HG03558 (cell line): Measurements from ENCODE around the gene ROR2.
"Not testable (repeated sequence)": the region's sequence is repeated elsewhere in the genome, so short reads cannot be mapped to it uniquely, and the experiment has no call there.

ENCODE experiments used
- ATAC-seq: cut with Tn5 transposase; IDR thresholded peaks from one replicate; pipeline ENCODE4 v1.9.1; 2021; ENCODE audit warnings: moderate number of reproducible peaks; ENCODE audit not compliant: unreplicated experiment; ENCODE audit errors: extremely low read depth

Gene ROR2

GRCh38 chr9:91664663-91665062 lies 285.4 kb downstream of the ROR2 start:
- no peak for ATAC-seq

GRCh38 chr9:91663858-91664257 lies 286.2 kb downstream of the ROR2 start:
- ATAC-seq: no peak

- ATAC-seq: no peak
These were observed 288.6 kb downstream of the ROR2 start for GRCh38 chr9:91661451-91661850.

- no peak for ATAC-seq
These were observed 289.5 kb downstream of the ROR2 start for GRCh38 chr9:91660521-91660920.

GRCh38 chr9:91659529-91660495 lies 290.2 kb downstream of the ROR2 start:
- no peak for ATAC-seq

- ATAC-seq: no peak
These were observed 291.4 kb downstream of the ROR2 start for GRCh38 chr9:91658513-91659105.

GRCh38 chr9:91657501-91657900 lies 292.5 kb downstream of the ROR2 start:
- ATAC-seq: no peak

GRCh38 chr9:91655658-91656057 lies 294.4 kb downstream of the ROR2 start:
- no peak for ATAC-seq

- ATAC-seq: no peak
These were observed 294.8 kb downstream of the ROR2 start for GRCh38 chr9:91655215-91655614.

- no peak for ATAC-seq
These were observed 295.5 kb downstream of the ROR2 start for GRCh38 chr9:91654527-91654926.

- no peak for ATAC-seq
These were observed 302.7 kb downstream of the ROR2 start for GRCh38 chr9:91647371-91647770.

- ATAC-seq: no peak
These were observed 303.3 kb downstream of the ROR2 start for GRCh38 chr9:91646702-91647101.

- ATAC-seq: no peak
These were observed 305.6 kb downstream of the ROR2 start for GRCh38 chr9:91644433-91644832.

GRCh38 chr9:91643481-91644077 lies 306.4 kb downstream of the ROR2 start:
- ATAC-seq: no peak

GRCh38 chr9:91642771-91643170 lies 307.3 kb downstream of the ROR2 start:
- no peak for ATAC-seq

- ATAC-seq: no peak
These were observed 309.6 kb downstream of the ROR2 start for GRCh38 chr9:91640428-91640827.

GRCh38 chr9:91639054-91639453 lies 311.0 kb downstream of the ROR2 start:
- no peak for ATAC-seq

- ATAC-seq: not testable (repeated sequence)
These were observed 315.2 kb downstream of the ROR2 start for GRCh38 chr9:91634832-91635231.

- ATAC-seq: no peak
These were observed 320.3 kb downstream of the ROR2 start for GRCh38 chr9:91629718-91630117.

- no peak for ATAC-seq
These were observed 321.1 kb downstream of the ROR2 start for GRCh38 chr9:91628892-91629291.

- ATAC-seq: no peak
These were observed 324.7 kb downstream of the ROR2 start for GRCh38 chr9:91625331-91625730.
